Endothelial cell of umbilical vein (primary cell): ENCODE data around the gene FAM184B. TPM values are rescaled to one million over a fixed set of nuclear protein-coding genes. Genes with fewer than 3 reads are reported as not detected.

Experiments
- BruUV-seq: library from RNA; stranded (reverse); fragments of 400-500 nt; replicated peaks from 2 replicates; lab custom pipeline; 2021; lab: Mats Ljungman, UMichigan
- CTCF ChIA-PET: fragments of 300-600, 350-600 bp; sonication (Branson Sonifier 250); formaldehyde crosslinking; loops from one replicate; lab custom pipeline; 2021; ENCODE audit warnings: antibody characterized with exemption, inconsistent platforms; lab: Charles Lee
- POLR2A ChIA-PET: fragments of 300-600, 350-600 bp; sonication (Branson Sonifier 250); formaldehyde crosslinking; loops from one replicate; lab custom pipeline; 2021; ENCODE audit warnings: antibody characterized with exemption, inconsistent platforms; lab: Charles Lee
- DNase-seq: peaks from one replicate; pipeline ENCODE4 v3.0.0-alpha.2; 2011; ENCODE audit warnings: low read depth, low spot score
- FAIRE-seq: peaks from 2 replicates; lab custom pipeline; 2011; peaks lifted over from hg19 to GRCh38; lab: Jason Lieb, UNC
- H2AFZ ChIP-seq: 2 replicates; pipeline ENCODE4 v1.6.0; 2012; ENCODE audit warnings: low read depth, low read length, control low read depth, inconsistent platforms
- H3K27ac ChIP-seq: 2 replicates; pipeline ENCODE4 v1.5.1; 2011; ENCODE audit warnings: low read depth, mild to moderate bottlenecking, control low read depth, low read length, moderate library complexity; ENCODE audit not compliant: insufficient read depth
- H3K27me3 ChIP-seq, 2 experiments: 2 replicates each; pipeline versions ENCODE4 v1.6.0 to v1.6.1; 2011; ENCODE audit warnings: low read length in 2 of 2, mixed read lengths in 1 of 2; ENCODE audit not compliant: control insufficient read depth in 2 of 2, insufficient read depth in 2 of 2
- H3K36me3 ChIP-seq, 2 experiments: 2 replicates in 1 of 2; 3 replicates in 1 of 2; pipeline ENCODE4 v1.5.1; 2011; ENCODE audit warnings: low read length in 2 of 2, mild to moderate bottlenecking in 1 of 2, moderate library complexity in 1 of 2; ENCODE audit not compliant: control insufficient read depth in 2 of 2, insufficient read depth in 2 of 2; ENCODE audit errors: extremely low read depth in 1 of 2
- H3K4me1 ChIP-seq: 3 replicates; pipeline ENCODE4 v1.5.1; 2011; ENCODE audit warnings: mild to moderate bottlenecking, low read length; ENCODE audit not compliant: control insufficient read depth, insufficient read depth; ENCODE audit errors: extremely low read depth
- H3K4me2 ChIP-seq: 2 replicates; pipeline ENCODE4 v1.6.1; 2011; ENCODE audit warnings: low read length, control low read depth, mixed read lengths; ENCODE audit not compliant: insufficient read depth
- H3K4me3 ChIP-seq, 3 experiments: fragments of 200-600 bp in 1 of 3; sonication (generic), shearing (Covaris generic) in 1 of 3; replicated peaks in 1 of 3; 2 replicates each; pipeline ENCODE4 v1.5.1; 2011 to 2016; ENCODE audit warnings: control low read depth in 3 of 3, low read length in 3 of 3, mild to moderate bottlenecking in 2 of 3, inconsistent platforms in 1 of 3, low read depth in 1 of 3, moderate library complexity in 1 of 3; ENCODE audit not compliant: insufficient read depth in 1 of 3
- H3K79me2 ChIP-seq: 2 replicates; pipeline ENCODE4 v1.6.0; 2012; ENCODE audit warnings: low read length, inconsistent platforms; ENCODE audit not compliant: control insufficient read depth, insufficient read depth
- H3K9ac ChIP-seq: replicated peaks from 2 replicates; pipeline ENCODE3; 2011; ENCODE audit warnings: low read length, control low read depth; ENCODE audit not compliant: insufficient read depth; ENCODE audit errors: extremely low read depth
- H3K9me1 ChIP-seq: replicated peaks from 3 replicates; pipeline ENCODE4 v1.6.0; 2011; ENCODE audit warnings: mild to moderate bottlenecking, low read length; ENCODE audit not compliant: control insufficient read depth, insufficient read depth; ENCODE audit errors: extremely low read depth
- H3K9me3 ChIP-seq: replicated peaks from 2 replicates; pipeline ENCODE4 v1.5.1; 2012; ENCODE audit warnings: low read length, inconsistent platforms; ENCODE audit not compliant: control insufficient read depth, insufficient read depth
- H4K20me1 ChIP-seq: replicated peaks from 2 replicates; pipeline ENCODE3; 2011; ENCODE audit warnings: mild to moderate bottlenecking, low read length; ENCODE audit not compliant: control insufficient read depth, insufficient read depth; ENCODE audit errors: extremely low read depth
- CTCF ChIP-seq, 2 donors: IDR thresholded peaks; 1 replicate in 1 of 2; 2 replicates in 1 of 2; pipeline ENCODE4 v1.5.1; 2011; ENCODE audit warnings: low read length in 2 of 2, mild to moderate bottlenecking in 2 of 2, moderate library complexity in 2 of 2, control low read depth in 1 of 2, inconsistent platforms in 1 of 2, low read depth in 1 of 2; ENCODE audit not compliant: insufficient read depth in 1 of 2; ENCODE audit errors: extremely low read depth in 1 of 2
- EZH2 ChIP-seq: IDR thresholded peaks from 2 replicates; pipeline ENCODE4 v1.6.1; 2012; ENCODE audit warnings: borderline replicate concordance, low read depth, mild to moderate bottlenecking, moderate library complexity, low read length, inconsistent platforms; ENCODE audit not compliant: severe bottlenecking
- FOS ChIP-seq: IDR thresholded peaks from 2 replicates; pipeline ENCODE4 v1.6.1; 2011; ENCODE audit warnings: mild to moderate bottlenecking, low read length, moderate library complexity, borderline replicate concordance; ENCODE audit not compliant: insufficient read depth
- GATA2 ChIP-seq: IDR thresholded peaks from 2 replicates; pipeline ENCODE4 v1.7.0; 2011; ENCODE audit warnings: low read depth, mild to moderate bottlenecking, moderate library complexity, mixed read lengths, low read length; ENCODE audit not compliant: insufficient read length, insufficient read depth
- JUN ChIP-seq: IDR thresholded peaks from 2 replicates; pipeline ENCODE4 v1.6.1; 2011; ENCODE audit warnings: borderline replicate concordance, low read depth; ENCODE audit not compliant: insufficient read length, insufficient read depth
- MAX ChIP-seq: IDR thresholded peaks from 2 replicates; pipeline ENCODE4 v1.6.1; 2011; ENCODE audit not compliant: insufficient read depth, insufficient read length
- MYC ChIP-seq: IDR thresholded peaks from one replicate; pipeline ENCODE4 v1.6.1; 2011; ENCODE audit warnings: mild to moderate bottlenecking, low read depth, low read length
- POLR2A ChIP-seq: IDR thresholded peaks from 2 replicates; pipeline ENCODE4 v1.6.1; 2012; ENCODE audit warnings: low read depth, mild to moderate bottlenecking, control low read depth, low read length
- POLR2AphosphoS5 ChIP-seq: IDR thresholded peaks from 2 replicates; pipeline ENCODE4 v1.6.1; 2012; ENCODE audit warnings: low read depth, mild to moderate bottlenecking, control low read depth, low read length, moderate library complexity; ENCODE audit not compliant: insufficient read depth
- dilution Hi-C: fragments of 300-500 bp; cut with MboI; formaldehyde crosslinking; loops from one replicate; pipeline ENCODE4 v1.15.0; 2019; ENCODE audit warnings: low sequenced_read_pairs; ENCODE audit not compliant: extremely low pct_ligation_motif_present
- intact Hi-C: fragments of 100-400 bp; cut with micrococcal nuclease; formaldehyde crosslinking; loops from one replicate; pipeline ENCODE4 v1.10.0; 2022
- polyA plus RNA-seq, 4 experiments: library from polyadenylated mRNA; depleted of rRNA in 3 of 4; stranded (reverse) in 3 of 4; unstranded in 1 of 4; fragments of >200 nt; gene quantifications; 2 replicates each; pipeline versions ENCODE4 v1.2.1 to v1.2.3, GENCODE V29; 2011 to 2012; ENCODE audit warnings: missing spikeins in 1 of 4
- total RNA-seq: library from RNA; stranded (reverse); gene quantifications from 2 replicates; pipeline ENCODE4 v1.2.3, GENCODE V29; 2021

The FAM184B gene
- total and polyA plus RNA-seq, 2 donors (not counting 3 experiments of a cell fraction or from before 2014, with no cell fraction given), result not detected

GRCh38 chr4:17690898-17691297, 90.5 kb downstream of the FAM184B start:
- DNase-seq (no peak), FAIRE-seq (no peak)
- Histone ChIP-seq H3K36me3 (no peaks in the 10 kb centered on the region), H3K27me3 (no peaks in the 10 kb centered on the region), H3K27ac (no peak overlapping the region), H4K20me1 (no peaks in the 10 kb centered on the region), H3K9me1 (no peaks in the 10 kb centered on the region), H3K4me3 (no peak overlapping the region), H3K9me3 (no peaks in the 10 kb centered on the region), H3K9ac (no peak overlapping the region), H3K4me2 (no peak overlapping the region), H3K4me1 (no peaks in the 10 kb centered on the region), H2AFZ (no peak overlapping the region), H3K79me2 (no peaks in the 10 kb centered on the region)
- TF ChIP-seq FOS (no peak), MYC (no peak), POLR2AphosphoS5 (no peak), GATA2 (no peak), JUN (no peak), POLR2A (no peak), CTCF (IDR thresholded peaks at IDR 0.05; ENCODE audit: extremely low read depth in 1 of 2, insufficient read depth in 1 of 2, low read depth in 1 of 2, low read length in 2 of 2) (no peak), MAX (no peak), EZH2 (no peak)
- dilution Hi-C loops, result no loop called here
- ChIA-PET CTCF (interaction anchor here (1.3 kb wide), 1 partner anchor 16 kb away, joined by 3 read pairs; no protein-coding TSS in a partner anchor), POLR2A (no interaction called here)
- no TSS peak for BruUV-seq
- intact Hi-C loops, result no loop called here
